ENCODE data around the gene ZBTB38.

- TF ChIP-seq, protein P1, sequence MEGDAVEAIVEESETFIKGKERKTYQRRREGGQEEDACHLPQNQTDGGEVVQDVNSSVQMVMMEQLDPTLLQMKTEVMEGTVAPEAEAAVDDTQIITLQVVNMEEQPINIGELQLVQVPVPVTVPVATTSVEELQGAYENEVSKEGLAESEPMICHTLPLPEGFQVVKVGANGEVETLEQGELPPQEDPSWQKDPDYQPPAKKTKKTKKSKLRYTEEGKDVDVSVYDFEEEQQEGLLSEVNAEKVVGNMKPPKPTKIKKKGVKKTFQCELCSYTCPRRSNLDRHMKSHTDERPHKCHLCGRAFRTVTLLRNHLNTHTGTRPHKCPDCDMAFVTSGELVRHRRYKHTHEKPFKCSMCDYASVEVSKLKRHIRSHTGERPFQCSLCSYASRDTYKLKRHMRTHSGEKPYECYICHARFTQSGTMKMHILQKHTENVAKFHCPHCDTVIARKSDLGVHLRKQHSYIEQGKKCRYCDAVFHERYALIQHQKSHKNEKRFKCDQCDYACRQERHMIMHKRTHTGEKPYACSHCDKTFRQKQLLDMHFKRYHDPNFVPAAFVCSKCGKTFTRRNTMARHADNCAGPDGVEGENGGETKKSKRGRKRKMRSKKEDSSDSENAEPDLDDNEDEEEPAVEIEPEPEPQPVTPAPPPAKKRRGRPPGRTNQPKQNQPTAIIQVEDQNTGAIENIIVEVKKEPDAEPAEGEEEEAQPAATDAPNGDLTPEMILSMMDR (IDR thresholded peaks at IDR 0.05): no peak
- TF ChIP-seq POLR2A (IDR thresholded peaks at IDR 0.05) (no peak), POLR2AphosphoS5 (IDR thresholded peaks at IDR 0.05) (no peak)
These were observed 25.9 kb upstream of the ZBTB38 start for GRCh38 chr3:141342386-141342785.
